Type B pancreatic cell (in vitro differentiated cells): ENCODE results near the gene RNF166. TPM values are rescaled to one million over a fixed set of nuclear protein-coding genes. Genes with fewer than 3 reads are reported as not detected.

Experiments used
- DNase-seq: peaks from one replicate; pipeline ENCODE4 v3.0.0; 2021; ENCODE audit warnings: mixed read lengths; ENCODE audit not compliant: unreplicated experiment; ENCODE audit errors: extremely low spot score
- H3K27ac Mint-ChIP-seq: 2 replicates; pipeline ENCODE4 v1.8.0; 2021; ENCODE audit warnings: mild to moderate bottlenecking, mixed read lengths
- H3K27me3 Mint-ChIP-seq: 2 replicates; pipeline ENCODE4 v1.8.0; 2021; ENCODE audit warnings: mixed read lengths
- H3K36me3 Mint-ChIP-seq: 2 replicates; pipeline ENCODE4 v1.8.0; 2021; ENCODE audit warnings: mixed read lengths
- H3K4me1 Mint-ChIP-seq: one replicate; pipeline ENCODE4 v1.8.0; 2021; ENCODE audit warnings: mixed read lengths; ENCODE audit not compliant: unreplicated experiment
- H3K4me3 Mint-ChIP-seq: 2 replicates; pipeline ENCODE4 v1.8.0; 2021; ENCODE audit warnings: mild to moderate bottlenecking, mixed read lengths
- H3K9me3 Mint-ChIP-seq: 2 replicates; pipeline ENCODE4 v1.8.0; 2021; ENCODE audit warnings: mixed read lengths
- total RNA-seq: library from RNA; stranded (reverse); gene quantifications from 2 replicates; pipeline ENCODE4 v1.2.1, GENCODE V29; 2021; ENCODE audit warnings: low replicate concordance
- TF ChIP-seq, protein P1 (sequence below): fragments of 200-600 bp; sonication (generic); conservative IDR thresholded peaks from 2 replicates; pipeline ENCODE4 v1.5.0; 2021; ENCODE audit warnings: antibody characterized with exemption, mild to moderate bottlenecking

Gene RNF166
- total RNA-seq, 1 donor from 2014 or later = 20.1 TPM

DNA sequence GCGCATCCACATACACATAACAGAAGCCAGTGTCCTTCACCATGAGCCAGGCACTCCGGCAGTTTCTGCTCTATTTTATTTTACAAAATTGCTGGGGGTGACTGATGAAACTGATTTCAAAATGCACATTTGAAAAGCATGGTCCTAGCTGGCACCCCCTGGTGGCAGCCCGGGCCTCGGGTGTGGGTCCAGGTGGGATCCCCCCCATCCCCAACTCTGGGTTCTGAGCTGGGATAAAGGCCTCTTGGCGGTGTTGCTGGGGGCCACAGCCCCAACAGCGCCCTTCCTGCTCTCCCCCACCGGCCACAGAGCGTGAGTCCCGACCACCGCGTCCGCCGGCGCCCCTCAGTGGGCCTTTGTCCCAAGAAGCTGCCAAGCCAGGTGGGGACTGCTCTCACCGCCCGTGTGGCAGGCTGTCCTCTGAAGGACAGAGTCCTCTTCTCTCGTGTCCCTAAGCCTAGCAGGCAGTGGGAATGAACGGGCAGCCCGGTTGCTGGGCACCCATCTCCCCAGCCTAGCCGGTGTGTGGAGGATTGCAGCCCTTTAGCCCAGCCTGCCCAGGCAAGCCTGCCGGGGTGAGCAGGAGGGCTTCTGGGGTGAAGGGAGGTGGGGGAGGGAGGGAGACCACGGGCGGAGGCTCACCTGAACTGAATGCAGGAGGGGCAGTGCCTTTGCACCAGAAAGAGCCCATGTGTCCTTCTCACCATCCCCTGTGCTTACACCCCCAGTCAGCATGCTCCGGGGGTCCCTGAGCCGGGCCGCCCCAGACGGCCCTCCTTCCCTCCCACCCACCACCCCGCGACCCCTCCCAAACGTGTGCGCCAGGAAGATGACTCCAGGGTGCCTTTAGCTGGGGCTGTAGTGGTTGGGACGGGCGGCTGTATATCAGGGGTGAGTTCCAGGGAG, 20.8 kb downstream of the RNF166 start:
- Mint-ChIP-seq H3K4me3 (peak overlapping the region; percentile 59), H3K36me3 (no peaks in the 10 kb centered on the region), H3K27me3 (peaks cover 50% of the 10 kb centered on the region), H3K4me1 (no peaks in the 10 kb centered on the region), H3K27ac (no peak overlapping the region), H3K9me3 (no peaks in the 10 kb centered on the region)
- DNase-seq = no peak
- TF ChIP-seq, protein P1, sequence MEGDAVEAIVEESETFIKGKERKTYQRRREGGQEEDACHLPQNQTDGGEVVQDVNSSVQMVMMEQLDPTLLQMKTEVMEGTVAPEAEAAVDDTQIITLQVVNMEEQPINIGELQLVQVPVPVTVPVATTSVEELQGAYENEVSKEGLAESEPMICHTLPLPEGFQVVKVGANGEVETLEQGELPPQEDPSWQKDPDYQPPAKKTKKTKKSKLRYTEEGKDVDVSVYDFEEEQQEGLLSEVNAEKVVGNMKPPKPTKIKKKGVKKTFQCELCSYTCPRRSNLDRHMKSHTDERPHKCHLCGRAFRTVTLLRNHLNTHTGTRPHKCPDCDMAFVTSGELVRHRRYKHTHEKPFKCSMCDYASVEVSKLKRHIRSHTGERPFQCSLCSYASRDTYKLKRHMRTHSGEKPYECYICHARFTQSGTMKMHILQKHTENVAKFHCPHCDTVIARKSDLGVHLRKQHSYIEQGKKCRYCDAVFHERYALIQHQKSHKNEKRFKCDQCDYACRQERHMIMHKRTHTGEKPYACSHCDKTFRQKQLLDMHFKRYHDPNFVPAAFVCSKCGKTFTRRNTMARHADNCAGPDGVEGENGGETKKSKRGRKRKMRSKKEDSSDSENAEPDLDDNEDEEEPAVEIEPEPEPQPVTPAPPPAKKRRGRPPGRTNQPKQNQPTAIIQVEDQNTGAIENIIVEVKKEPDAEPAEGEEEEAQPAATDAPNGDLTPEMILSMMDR = peak; percentile 65

- Mint-ChIP-seq H3K4me3 (no peak overlapping the region), H3K27ac (no peak overlapping the region), H3K4me1 (no peaks in the 10 kb centered on the region), H3K27me3 (peaks cover 48% of the 10 kb centered on the region), H3K36me3 (no peaks in the 10 kb centered on the region), H3K9me3 (no peaks in the 10 kb centered on the region)
- TF ChIP-seq, protein P1 = no peak
- DNase-seq = no peak
Observed at GRCh38 chr16:88684569-88685155, 21.5 kb downstream of the RNF166 start.

DNA sequence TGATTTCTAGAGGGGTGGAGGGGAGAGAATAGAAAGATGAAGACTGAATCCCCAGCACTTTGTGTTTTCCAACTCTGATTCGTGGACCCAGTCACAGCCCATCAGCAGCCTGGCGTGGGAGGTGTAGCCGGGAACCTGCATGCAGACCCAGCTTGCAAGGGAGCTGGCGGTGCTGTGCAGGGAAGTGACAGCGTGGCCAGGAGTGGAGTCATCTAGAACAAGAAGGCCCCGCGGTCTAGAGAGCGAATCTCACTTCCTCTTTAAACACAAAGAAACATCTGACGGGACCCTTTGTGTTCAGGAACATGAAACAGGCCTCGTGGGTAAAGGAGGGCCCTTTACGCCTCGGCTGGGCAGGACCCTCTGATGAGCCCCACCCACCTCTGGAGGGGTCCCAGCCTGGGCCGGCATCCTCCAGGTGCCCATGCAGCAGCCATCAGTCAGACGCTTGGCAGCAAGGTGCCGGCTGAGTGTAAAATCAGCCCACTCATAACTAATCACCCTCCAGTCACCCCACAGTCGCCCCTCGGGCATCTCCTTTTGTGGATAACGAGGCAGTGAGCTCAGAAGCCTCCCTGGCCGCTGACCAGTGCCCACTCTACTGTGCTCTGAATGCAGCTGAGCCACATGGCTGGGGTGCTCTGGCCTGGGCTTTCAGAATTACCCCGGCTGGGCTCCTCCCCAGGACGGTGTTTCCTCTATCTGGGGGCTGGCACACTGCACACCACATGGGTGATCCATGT, 24.3 kb downstream of the RNF166 start:
- H3K4me3 Mint-ChIP-seq = no peak overlapping the region
- H3K9me3 Mint-ChIP-seq = no peaks in the 10 kb centered on the region
- TF ChIP-seq, protein P1 = no peak
- H3K36me3 Mint-ChIP-seq = no peaks in the 10 kb centered on the region
- H3K27me3 Mint-ChIP-seq = peaks cover 30% of the 10 kb centered on the region
- no peak for DNase-seq
- no peak overlapping the region for H3K27ac Mint-ChIP-seq
- H3K4me1 Mint-ChIP-seq = no peaks in the 10 kb centered on the region

DNA sequence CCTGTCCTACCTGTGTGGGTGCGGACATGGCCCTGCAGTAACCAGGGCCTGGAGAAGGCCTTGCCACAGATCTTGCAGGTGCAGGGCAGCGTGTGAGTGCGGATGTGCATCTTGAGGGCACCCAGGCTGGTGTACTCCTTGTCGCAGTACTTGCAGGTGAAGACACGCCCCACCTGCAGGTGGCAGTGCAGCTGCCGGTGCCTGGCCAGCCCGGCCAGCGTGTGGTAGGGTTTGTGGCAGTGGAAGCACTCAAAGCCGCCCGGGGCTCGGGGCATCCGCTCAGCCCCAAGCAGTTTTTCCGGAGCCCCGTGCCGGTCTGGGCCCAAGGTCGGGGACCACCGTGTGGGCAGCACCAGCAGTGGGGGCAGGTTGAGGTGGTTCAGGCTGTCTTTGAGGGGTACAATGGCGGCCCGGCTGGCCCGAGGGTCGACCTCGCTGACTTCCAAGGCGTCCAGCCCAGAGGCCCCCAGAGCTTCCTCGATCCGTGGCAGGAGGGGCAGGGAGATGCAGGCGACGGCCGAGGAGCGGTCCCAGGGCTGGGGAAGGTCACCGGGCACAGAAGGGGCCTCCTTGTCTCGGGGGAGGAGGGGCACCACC, 25.0 kb downstream of the RNF166 start:
- no peak overlapping the region for H3K27ac Mint-ChIP-seq
- no peak overlapping the region for H3K4me3 Mint-ChIP-seq
- TF ChIP-seq, protein P1 = peak; percentile 46
- H3K4me1 Mint-ChIP-seq = no peaks in the 10 kb centered on the region
- DNase-seq = no peak
- no peaks in the 10 kb centered on the region for H3K9me3 Mint-ChIP-seq
- H3K27me3 Mint-ChIP-seq = peaks cover 30% of the 10 kb centered on the region
- no peaks in the 10 kb centered on the region for H3K36me3 Mint-ChIP-seq

- no peak for DNase-seq
- no peaks in the 10 kb centered on the region for H3K36me3 Mint-ChIP-seq
- H3K27ac Mint-ChIP-seq = no peak overlapping the region
- TF ChIP-seq, protein P1 = no peak
- H3K27me3 Mint-ChIP-seq = peaks cover 30% of the 10 kb centered on the region
- no peaks in the 10 kb centered on the region for H3K4me1 Mint-ChIP-seq
- no peaks in the 10 kb centered on the region for H3K9me3 Mint-ChIP-seq
- no peak overlapping the region for H3K4me3 Mint-ChIP-seq
Observed at GRCh38 chr16:88680554-88681083, 25.6 kb downstream of the RNF166 start.
